Thyroid gland (tissue), 4 donors: Measurements from ENCODE around the gene OBSCN.

Experiments
- POLR2A ChIP-seq, 2 donors: fragments of 450-650 bp; IDR thresholded peaks; one replicate each; pipeline ENCODE4 v1.6.1; 2017; ENCODE audit warnings: antibody characterized with exemption in 2 of 2, mild to moderate bottlenecking in 2 of 2, moderate library complexity in 1 of 2
- TF ChIP-seq, protein P1 (sequence below), 6 experiments: fragments of 200-600 bp in 3 of 6; fragments of 450-650 bp in 3 of 6; sonication (generic) in 3 of 6; IDR thresholded peaks; one replicate each; pipeline ENCODE4 v1.5.1; 2016 to 2019; ENCODE audit warnings: antibody characterized with exemption in 6 of 6, mild to moderate bottlenecking in 2 of 6, inconsistent platforms in 1 of 6, moderate library complexity in 1 of 6

- no peak for TF ChIP-seq POLR2A (IDR thresholded peaks at IDR 0.05)
- TF ChIP-seq, protein P1, sequence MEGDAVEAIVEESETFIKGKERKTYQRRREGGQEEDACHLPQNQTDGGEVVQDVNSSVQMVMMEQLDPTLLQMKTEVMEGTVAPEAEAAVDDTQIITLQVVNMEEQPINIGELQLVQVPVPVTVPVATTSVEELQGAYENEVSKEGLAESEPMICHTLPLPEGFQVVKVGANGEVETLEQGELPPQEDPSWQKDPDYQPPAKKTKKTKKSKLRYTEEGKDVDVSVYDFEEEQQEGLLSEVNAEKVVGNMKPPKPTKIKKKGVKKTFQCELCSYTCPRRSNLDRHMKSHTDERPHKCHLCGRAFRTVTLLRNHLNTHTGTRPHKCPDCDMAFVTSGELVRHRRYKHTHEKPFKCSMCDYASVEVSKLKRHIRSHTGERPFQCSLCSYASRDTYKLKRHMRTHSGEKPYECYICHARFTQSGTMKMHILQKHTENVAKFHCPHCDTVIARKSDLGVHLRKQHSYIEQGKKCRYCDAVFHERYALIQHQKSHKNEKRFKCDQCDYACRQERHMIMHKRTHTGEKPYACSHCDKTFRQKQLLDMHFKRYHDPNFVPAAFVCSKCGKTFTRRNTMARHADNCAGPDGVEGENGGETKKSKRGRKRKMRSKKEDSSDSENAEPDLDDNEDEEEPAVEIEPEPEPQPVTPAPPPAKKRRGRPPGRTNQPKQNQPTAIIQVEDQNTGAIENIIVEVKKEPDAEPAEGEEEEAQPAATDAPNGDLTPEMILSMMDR (IDR thresholded peaks at IDR 0.05) = no peak
Measured at GRCh38 chr1:228222548-228222947, 14.7 kb downstream of the OBSCN start.
